ENCODE measurements around the gene ARG1. TPM values are rescaled to one million over a fixed set of nuclear protein-coding genes. Genes with fewer than 3 reads are reported as not detected.
A peak's percentile ranks its signal among the peaks of the same experiment; 100 is the strongest.

ARG1 gene
- total and polyA plus RNA-seq, 4 donors, result 0.87 to 4.6 TPM; not detected in 2

GRCh38 chr6:131629651-131630050 lies 56.6 kb downstream of the ARG1 start:
- H3K27ac ChIP-seq (ENCODE audit: low read depth in 1 of 2, low read length in 2 of 2), result peak overlapping the region in 1 of 2 donors; percentile 33
- ATAC-seq (ENCODE audit: low FRiP score), result no peak
- 0 to 7% methylated on average over 2 of the region's 2 CpGs for WGBS, 2 donors
- no peak for DNase-seq
- no peak overlapping the region for H3K4me3 ChIP-seq (ENCODE audit: low read length in 2 of 2)
- H3K9me3 ChIP-seq (ENCODE audit: control insufficient read depth, low read length), result no peaks in the 10 kb centered on the region
- no peaks in the 10 kb centered on the region for H3K36me3 ChIP-seq (ENCODE audit: control insufficient read depth in 1 of 2, insufficient read depth in 2 of 2, low read length in 1 of 2)
- intact Hi-C loops (cut with DNase I), result no loop called here
- no peaks in the 10 kb centered on the region for H3K27me3 ChIP-seq (ENCODE audit: control insufficient read depth in 1 of 2, insufficient read depth in 2 of 2, low read length in 1 of 2)
- peaks cover 0 to 3% of the 10 kb centered on the region in 2 donors for H3K4me1 ChIP-seq (ENCODE audit: control insufficient read depth in 1 of 2, insufficient read depth in 2 of 2, low read length in 2 of 2)

- Histone ChIP-seq H3K27ac (ENCODE audit: low read depth in 1 of 2, low read length in 2 of 2) (no peak overlapping the region), H3K4me3 (ENCODE audit: low read length in 2 of 2) (no peak overlapping the region), H3K27me3 (ENCODE audit: control insufficient read depth in 1 of 2, insufficient read depth in 2 of 2, low read length in 1 of 2) (no peaks in the 10 kb centered on the region), H3K4me1 (ENCODE audit: control insufficient read depth in 1 of 2, insufficient read depth in 2 of 2, low read length in 2 of 2) (peaks cover 0 to 3% of the 10 kb centered on the region in 2 donors), H3K36me3 (ENCODE audit: control insufficient read depth in 1 of 2, insufficient read depth in 2 of 2, low read length in 1 of 2) (no peaks in the 10 kb centered on the region), H3K9me3 (ENCODE audit: control insufficient read depth, low read length) (no peaks in the 10 kb centered on the region)
- 87 to 91% methylated on average over 3 of the region's 3 CpGs for WGBS, 2 donors
- DNase-seq (no peak), ATAC-seq (ENCODE audit: low FRiP score) (no peak)
- intact Hi-C loops (cut with DNase I), result no loop called here
Measured at GRCh38 chr6:131631625-131632289, 58.7 kb downstream of the ARG1 start.

Other genes starting within 250 kb of the ARG1 start
- gene MED23, start 55.0 kb downstream of the ARG1 start, total RNA-seq, result 10 to 100 TPM; 29.1 to 32.9 TPM
- gene MED23, start 55.0 kb downstream of the ARG1 start, polyA plus RNA-seq, result 10 to 100 TPM in 1 of 2 donors, 1 to 10 TPM in 1; 4.0 to 17.9 TPM
- 1 to 10 TPM in 1 of 2 donors, under 1 TPM in 1; 0.26 to 1.7 TPM for gene ENPP3, start 64.1 kb downstream of the ARG1 start, total RNA-seq
- gene ENPP3, start 64.1 kb downstream of the ARG1 start, polyA plus RNA-seq, result 1 to 10 TPM in 1 of 2 donors, under 1 TPM in 1; 0.41 to 1.0 TPM
- gene OR2A4, start 128.2 kb downstream of the ARG1 start, total RNA-seq, result not detected
- 1 to 10 TPM in 1 of 2 donors, not detected in 1; 1.0 TPM for gene OR2A4, start 128.2 kb downstream of the ARG1 start, polyA plus RNA-seq
- gene CTAGE9, start 137.8 kb downstream of the ARG1 start, total RNA-seq, result not detected
- not detected for gene CTAGE9, start 137.8 kb downstream of the ARG1 start, polyA plus RNA-seq
- gene ENPP1, start 234.8 kb downstream of the ARG1 start, total RNA-seq, result 10 to 100 TPM; 20.2 to 35.2 TPM
- gene ENPP1, start 234.8 kb downstream of the ARG1 start, polyA plus RNA-seq, result 1 to 10 TPM; 1.3 to 8.8 TPM

Measured in aorta (tissue), 5 donors.